Ishikawa (cell line): ENCODE results near the gene CDH2.

Experiments used
- CEBPB ChIP-seq: IDR thresholded peaks from 2 replicates; pipeline ENCODE4 v1.6.1; 2012
- CREB1 ChIP-seq: IDR thresholded peaks from 2 replicates; pipeline ENCODE4 v1.6.1; 2012; ENCODE audit warnings: low read depth
- EGR1 ChIP-seq: IDR thresholded peaks from 2 replicates; pipeline ENCODE4 v1.6.1; 2012
- EP300 ChIP-seq: IDR thresholded peaks from 2 replicates; pipeline ENCODE4 v1.6.1; 2012; ENCODE audit warnings: borderline replicate concordance
- FOXM1 ChIP-seq: IDR thresholded peaks from 2 replicates; pipeline ENCODE4 v1.6.1; 2012; ENCODE audit warnings: low read depth, borderline replicate concordance
- MAX ChIP-seq: IDR thresholded peaks from 2 replicates; pipeline ENCODE4 v1.6.1; 2012
- NFIC ChIP-seq: IDR thresholded peaks from 2 replicates; pipeline ENCODE4 v1.6.1; 2012
- RAD21 ChIP-seq: IDR thresholded peaks from 2 replicates; pipeline ENCODE4 v1.6.1; 2012; ENCODE audit warnings: low read depth
- REST ChIP-seq: IDR thresholded peaks from 2 replicates; pipeline ENCODE4 v1.6.1; 2012; ENCODE audit warnings: low read depth, mild to moderate bottlenecking
- TAF1 ChIP-seq: IDR thresholded peaks from 2 replicates; pipeline ENCODE4 v1.6.1; 2012; ENCODE audit warnings: low read depth, mild to moderate bottlenecking
- TEAD4 ChIP-seq: IDR thresholded peaks from 2 replicates; pipeline ENCODE4 v1.6.1; 2012
- USF1 ChIP-seq: IDR thresholded peaks from 2 replicates; pipeline ENCODE4 v1.6.1; 2012
- YY1 ChIP-seq: IDR thresholded peaks from 2 replicates; pipeline ENCODE4 v1.6.1; 2012; ENCODE audit warnings: low read depth
- ZBTB7A ChIP-seq: IDR thresholded peaks from 2 replicates; pipeline ENCODE4 v1.6.1; 2012; ENCODE audit warnings: low read depth

GRCh38 chr18:28080876-28081300 is 96.0 kb downstream of the CDH2 start:
- TF ChIP-seq REST (no peak), YY1 (no peak), MAX (no peak), FOXM1 (no peak), CEBPB (no peak), EP300 (no peak), USF1 (no peak), TEAD4 (no peak), NFIC (no peak), CREB1 (no peak), RAD21 (no peak), TAF1 (no peak), EGR1 (no peak), ZBTB7A (no peak)
